ENCODE measurements around the gene CYSTM1.

CYSTM1 gene

GRCh38 chr5:140239939-140240700, 65.1 kb downstream of the CYSTM1 start:
- DNase-seq = no peak

GRCh38 chr5:140240987-140241706, 66.2 kb downstream of the CYSTM1 start:
- no peak for DNase-seq

- DNase-seq = no peak
Observed at GRCh38 chr5:140242099-140242498, 67.1 kb downstream of the CYSTM1 start.

- no peak for DNase-seq
Observed at GRCh38 chr5:140242890-140243585, 68.0 kb downstream of the CYSTM1 start.

GRCh38 chr5:140243706-140244250, 68.8 kb downstream of the CYSTM1 start:
- no peak for DNase-seq

GRCh38 chr5:140244525-140245025, 69.6 kb downstream of the CYSTM1 start:
- DNase-seq = no peak

GRCh38 chr5:140245341-140245740, 70.4 kb downstream of the CYSTM1 start:
- DNase-seq = no peak

GRCh38 chr5:140245926-140246325, 70.9 kb downstream of the CYSTM1 start:
- DNase-seq = no peak

- DNase-seq = no peak
Observed at GRCh38 chr5:140246378-140247122, 71.6 kb downstream of the CYSTM1 start.

GRCh38 chr5:140248414-140248813, 73.4 kb downstream of the CYSTM1 start:
- no peak for DNase-seq

- no peak for DNase-seq
Observed at GRCh38 chr5:140249536-140249935, 74.5 kb downstream of the CYSTM1 start.

- DNase-seq = no peak
Observed at GRCh38 chr5:140250386-140250785, 75.4 kb downstream of the CYSTM1 start.

GRCh38 chr5:140251527-140251973, 76.6 kb downstream of the CYSTM1 start:
- DNase-seq = no peak

- no peak for DNase-seq
Observed at GRCh38 chr5:140252470-140253126, 77.6 kb downstream of the CYSTM1 start.

GRCh38 chr5:140253985-140254384, 79.0 kb downstream of the CYSTM1 start:
- DNase-seq = no peak

- DNase-seq = no peak
Observed at GRCh38 chr5:140255460-140256157, 80.6 kb downstream of the CYSTM1 start.

GRCh38 chr5:140256726-140257125, 81.7 kb downstream of the CYSTM1 start:
- no peak for DNase-seq

GRCh38 chr5:140258016-140258415, 83.0 kb downstream of the CYSTM1 start:
- no peak for DNase-seq

- no peak for DNase-seq
Observed at GRCh38 chr5:140258873-140259272, 83.9 kb downstream of the CYSTM1 start.

- DNase-seq = no peak
Observed at GRCh38 chr5:140259500-140259899, 84.5 kb downstream of the CYSTM1 start.

- DNase-seq = no peak
Observed at GRCh38 chr5:140260089-140260656, 85.2 kb downstream of the CYSTM1 start.

All from NCI-H524 treated with DMSO at 0.1 percent for 48 hours (cell line).